Measurements from ENCODE around the gene RNGTT.

DNA sequence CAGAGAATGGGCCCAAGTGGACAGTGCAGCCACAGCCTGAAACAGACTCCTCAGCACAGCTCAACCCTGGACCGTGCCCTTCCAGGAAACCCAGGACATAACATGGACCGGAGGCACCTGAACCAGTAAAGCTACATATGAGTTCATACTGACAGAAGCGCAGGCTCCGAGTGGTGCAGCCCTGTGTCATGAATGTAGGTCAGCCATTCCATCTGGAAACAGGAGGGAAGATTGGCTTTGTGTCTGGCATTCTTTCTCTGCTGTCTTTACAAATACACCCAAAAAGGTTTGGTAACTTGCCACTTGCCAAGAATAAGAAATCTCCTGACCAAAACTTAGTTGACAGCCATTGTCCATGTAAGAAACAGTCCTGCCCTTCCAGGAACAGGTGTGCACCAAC lies 366.6 kb downstream of the RNGTT start:
- TF ChIP-seq POLR2A (IDR thresholded peaks at IDR 0.05; ENCODE audit: low read depth, low read length) = no peak
- no peak for TF ChIP-seq POLR2AphosphoS5 (IDR thresholded peaks at IDR 0.05; ENCODE audit: low read depth, low read length)
- TF ChIP-seq TAF1 (IDR thresholded peaks at IDR 0.05; ENCODE audit: borderline replicate concordance, low read depth, low read length) = no peak
